HL-60 (cell line): Measurements from ENCODE around the gene MDGA2.

Source experiments
- DNase-seq, 2 experiments: peaks; one replicate each; pipeline ENCODE4 v3.0.0-alpha.2; 2010 to 2020; ENCODE audit warnings: low read depth in 1 of 2, low spot score in 1 of 2
- H3K27ac ChIP-seq: fragments of 250-450 bp; sonication (Bioruptor Pico); replicated peaks from 2 replicates; pipeline ENCODE4 v1.5.1; 2020; ENCODE audit warnings: mild to moderate bottlenecking, moderate library complexity
- H3K27me3 ChIP-seq: fragments of 250-450 bp; sonication (Bioruptor Pico); 2 replicates; pipeline ENCODE4 v1.5.1; 2021; ENCODE audit warnings: mild to moderate bottlenecking, moderate library complexity; ENCODE audit not compliant: insufficient read depth, poor library complexity, severe bottlenecking
- H3K4me3 ChIP-seq: replicated peaks from 2 replicates; pipeline ENCODE4 v1.5.1; 2011; ENCODE audit warnings: mild to moderate bottlenecking, control low read depth, low read length; ENCODE audit not compliant: insufficient read depth
- CTCF ChIP-seq: IDR thresholded peaks from one replicate; pipeline ENCODE4 v1.5.1; 2011; ENCODE audit warnings: low read length, control low read depth, inconsistent platforms; ENCODE audit not compliant: insufficient read depth
- GABPA ChIP-seq: IDR thresholded peaks from 2 replicates; pipeline ENCODE4 v1.6.1; 2012; ENCODE audit warnings: low read depth
- POLR2AphosphoS5 ChIP-seq: IDR thresholded peaks from 2 replicates; pipeline ENCODE4 v1.6.1; 2012; ENCODE audit warnings: low read depth
- SPI1 ChIP-seq: IDR thresholded peaks from 2 replicates; pipeline ENCODE4 v1.6.1; 2012; ENCODE audit warnings: low read depth, mild to moderate bottlenecking, borderline replicate concordance
- TF ChIP-seq, protein P1 (sequence below): IDR thresholded peaks from 2 replicates; pipeline ENCODE4 v1.6.1; 2012; ENCODE audit warnings: low read depth; ENCODE audit not compliant: insufficient replicate concordance

MDGA2 gene

GRCh38 chr14:47235619-47236018 lies 439.8 kb downstream of the MDGA2 start:
- Histone ChIP-seq H3K27me3 (no peaks in the 10 kb centered on the region), H3K4me3 (no peak overlapping the region), H3K27ac (no peak overlapping the region)
- TF ChIP-seq POLR2AphosphoS5, result no peak
- TF ChIP-seq SPI1, result no peak
- no peak for TF ChIP-seq GABPA
- TF ChIP-seq, protein P1, sequence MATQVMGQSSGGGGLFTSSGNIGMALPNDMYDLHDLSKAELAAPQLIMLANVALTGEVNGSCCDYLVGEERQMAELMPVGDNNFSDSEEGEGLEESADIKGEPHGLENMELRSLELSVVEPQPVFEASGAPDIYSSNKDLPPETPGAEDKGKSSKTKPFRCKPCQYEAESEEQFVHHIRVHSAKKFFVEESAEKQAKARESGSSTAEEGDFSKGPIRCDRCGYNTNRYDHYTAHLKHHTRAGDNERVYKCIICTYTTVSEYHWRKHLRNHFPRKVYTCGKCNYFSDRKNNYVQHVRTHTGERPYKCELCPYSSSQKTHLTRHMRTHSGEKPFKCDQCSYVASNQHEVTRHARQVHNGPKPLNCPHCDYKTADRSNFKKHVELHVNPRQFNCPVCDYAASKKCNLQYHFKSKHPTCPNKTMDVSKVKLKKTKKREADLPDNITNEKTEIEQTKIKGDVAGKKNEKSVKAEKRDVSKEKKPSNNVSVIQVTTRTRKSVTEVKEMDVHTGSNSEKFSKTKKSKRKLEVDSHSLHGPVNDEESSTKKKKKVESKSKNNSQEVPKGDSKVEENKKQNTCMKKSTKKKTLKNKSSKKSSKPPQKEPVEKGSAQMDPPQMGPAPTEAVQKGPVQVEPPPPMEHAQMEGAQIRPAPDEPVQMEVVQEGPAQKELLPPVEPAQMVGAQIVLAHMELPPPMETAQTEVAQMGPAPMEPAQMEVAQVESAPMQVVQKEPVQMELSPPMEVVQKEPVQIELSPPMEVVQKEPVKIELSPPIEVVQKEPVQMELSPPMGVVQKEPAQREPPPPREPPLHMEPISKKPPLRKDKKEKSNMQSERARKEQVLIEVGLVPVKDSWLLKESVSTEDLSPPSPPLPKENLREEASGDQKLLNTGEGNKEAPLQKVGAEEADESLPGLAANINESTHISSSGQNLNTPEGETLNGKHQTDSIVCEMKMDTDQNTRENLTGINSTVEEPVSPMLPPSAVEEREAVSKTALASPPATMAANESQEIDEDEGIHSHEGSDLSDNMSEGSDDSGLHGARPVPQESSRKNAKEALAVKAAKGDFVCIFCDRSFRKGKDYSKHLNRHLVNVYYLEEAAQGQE, result no peak
- no peak for TF ChIP-seq CTCF
- DNase-seq, result no peak

GRCh38 chr14:47226877-47227520 lies 448.4 kb downstream of the MDGA2 start:
- Histone ChIP-seq H3K27me3 (no peaks in the 10 kb centered on the region), H3K27ac (no peak overlapping the region), H3K4me3 (no peak overlapping the region)
- DNase-seq, result no peak
- TF ChIP-seq, protein P1, result no peak
- TF ChIP-seq POLR2AphosphoS5 (no peak), GABPA (no peak), SPI1 (no peak), CTCF (no peak)

- Histone ChIP-seq H3K4me3 (no peak overlapping the region), H3K27me3 (no peaks in the 10 kb centered on the region), H3K27ac (no peak overlapping the region)
- DNase-seq, result no peak
- TF ChIP-seq CTCF (no peak), SPI1 (no peak), GABPA (no peak), POLR2AphosphoS5 (no peak)
- TF ChIP-seq, protein P1, result no peak
Measured at GRCh38 chr14:47223656-47224055, 451.7 kb downstream of the MDGA2 start.
